ENCODE results near the gene TRIM62.

DNA sequence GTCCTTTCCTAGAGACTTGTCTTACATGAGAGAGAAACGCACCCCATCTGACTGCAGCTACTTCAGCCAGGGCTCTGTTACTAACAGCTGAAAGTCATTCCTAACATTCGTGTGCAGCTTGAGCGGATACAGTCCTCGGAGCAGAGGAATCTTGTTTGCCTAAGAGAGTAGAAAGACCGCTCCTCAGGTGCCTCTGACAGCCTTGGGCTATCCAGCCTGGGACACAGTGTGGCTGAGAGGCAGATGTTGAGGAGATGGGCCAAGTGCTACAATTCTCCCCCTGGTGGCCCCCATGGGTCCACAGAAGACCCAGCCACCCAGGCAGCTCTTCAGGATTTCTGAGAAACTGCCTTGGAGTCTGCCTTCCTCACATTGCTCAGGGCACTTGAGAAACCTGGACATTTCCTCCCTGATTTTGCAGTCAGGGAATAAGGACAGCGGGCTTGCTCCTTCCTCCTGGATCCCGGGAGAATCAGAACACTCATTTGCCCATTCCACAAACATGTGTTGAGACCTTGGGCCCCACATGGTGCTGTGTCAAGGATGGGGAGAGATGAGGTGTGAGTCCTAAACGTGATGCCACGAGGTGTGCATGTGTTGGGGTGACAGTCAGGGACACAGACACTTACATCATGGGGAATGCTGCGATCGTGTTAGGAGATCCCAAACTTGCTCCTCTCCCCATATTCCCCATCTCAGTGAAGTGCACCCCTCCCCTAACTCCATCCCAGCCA is 13.1 kb downstream of the TRIM62 start:
- TF ChIP-seq, protein P1, sequence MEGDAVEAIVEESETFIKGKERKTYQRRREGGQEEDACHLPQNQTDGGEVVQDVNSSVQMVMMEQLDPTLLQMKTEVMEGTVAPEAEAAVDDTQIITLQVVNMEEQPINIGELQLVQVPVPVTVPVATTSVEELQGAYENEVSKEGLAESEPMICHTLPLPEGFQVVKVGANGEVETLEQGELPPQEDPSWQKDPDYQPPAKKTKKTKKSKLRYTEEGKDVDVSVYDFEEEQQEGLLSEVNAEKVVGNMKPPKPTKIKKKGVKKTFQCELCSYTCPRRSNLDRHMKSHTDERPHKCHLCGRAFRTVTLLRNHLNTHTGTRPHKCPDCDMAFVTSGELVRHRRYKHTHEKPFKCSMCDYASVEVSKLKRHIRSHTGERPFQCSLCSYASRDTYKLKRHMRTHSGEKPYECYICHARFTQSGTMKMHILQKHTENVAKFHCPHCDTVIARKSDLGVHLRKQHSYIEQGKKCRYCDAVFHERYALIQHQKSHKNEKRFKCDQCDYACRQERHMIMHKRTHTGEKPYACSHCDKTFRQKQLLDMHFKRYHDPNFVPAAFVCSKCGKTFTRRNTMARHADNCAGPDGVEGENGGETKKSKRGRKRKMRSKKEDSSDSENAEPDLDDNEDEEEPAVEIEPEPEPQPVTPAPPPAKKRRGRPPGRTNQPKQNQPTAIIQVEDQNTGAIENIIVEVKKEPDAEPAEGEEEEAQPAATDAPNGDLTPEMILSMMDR (conservative IDR thresholded peaks at IDR 0.05; ENCODE audit: low read length), result no peak
- no peak for TF ChIP-seq EZH2phosphoT487 (IDR thresholded peaks at IDR 0.05; ENCODE audit: borderline replicate concordance, low read depth, low read length)
